A673 (cell line): ENCODE results near the gene GALNT16.

Experiments used
- EZH2 ChIP-seq: fragments of 200-600 bp; sonication (generic); IDR thresholded peaks from 2 replicates; pipeline ENCODE4 v1.6.1; 2017; ENCODE audit warnings: borderline replicate concordance, low read depth, mild to moderate bottlenecking, mixed read lengths, antibody characterized with exemption, low read length; ENCODE audit not compliant: poor library complexity, severe bottlenecking
- TF ChIP-seq, protein P1 (sequence below): fragments of 300-800, 200-600 bp; sonication (generic); conservative IDR thresholded peaks from 2 replicates; pipeline ENCODE4 v1.5.1; 2017; ENCODE audit warnings: low read depth, mild to moderate bottlenecking, antibody characterized with exemption, low read length, moderate library complexity, mixed read lengths

- TF ChIP-seq, protein P1, sequence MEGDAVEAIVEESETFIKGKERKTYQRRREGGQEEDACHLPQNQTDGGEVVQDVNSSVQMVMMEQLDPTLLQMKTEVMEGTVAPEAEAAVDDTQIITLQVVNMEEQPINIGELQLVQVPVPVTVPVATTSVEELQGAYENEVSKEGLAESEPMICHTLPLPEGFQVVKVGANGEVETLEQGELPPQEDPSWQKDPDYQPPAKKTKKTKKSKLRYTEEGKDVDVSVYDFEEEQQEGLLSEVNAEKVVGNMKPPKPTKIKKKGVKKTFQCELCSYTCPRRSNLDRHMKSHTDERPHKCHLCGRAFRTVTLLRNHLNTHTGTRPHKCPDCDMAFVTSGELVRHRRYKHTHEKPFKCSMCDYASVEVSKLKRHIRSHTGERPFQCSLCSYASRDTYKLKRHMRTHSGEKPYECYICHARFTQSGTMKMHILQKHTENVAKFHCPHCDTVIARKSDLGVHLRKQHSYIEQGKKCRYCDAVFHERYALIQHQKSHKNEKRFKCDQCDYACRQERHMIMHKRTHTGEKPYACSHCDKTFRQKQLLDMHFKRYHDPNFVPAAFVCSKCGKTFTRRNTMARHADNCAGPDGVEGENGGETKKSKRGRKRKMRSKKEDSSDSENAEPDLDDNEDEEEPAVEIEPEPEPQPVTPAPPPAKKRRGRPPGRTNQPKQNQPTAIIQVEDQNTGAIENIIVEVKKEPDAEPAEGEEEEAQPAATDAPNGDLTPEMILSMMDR: no peak
- no peak for TF ChIP-seq EZH2
Measured at GRCh38 chr14:69240527-69241173, 19.3 kb upstream of the GALNT16 start.
